ENCODE results near the gene NSMF. TPM values are rescaled to one million over a fixed set of nuclear protein-coding genes. Genes with fewer than 3 reads are reported as not detected.

Gene NSMF
- total and polyA plus RNA-seq, 2 of the 4 experiments (the other 2 are of a cell fraction): 7.7 to 40.9 TPM

DNA sequence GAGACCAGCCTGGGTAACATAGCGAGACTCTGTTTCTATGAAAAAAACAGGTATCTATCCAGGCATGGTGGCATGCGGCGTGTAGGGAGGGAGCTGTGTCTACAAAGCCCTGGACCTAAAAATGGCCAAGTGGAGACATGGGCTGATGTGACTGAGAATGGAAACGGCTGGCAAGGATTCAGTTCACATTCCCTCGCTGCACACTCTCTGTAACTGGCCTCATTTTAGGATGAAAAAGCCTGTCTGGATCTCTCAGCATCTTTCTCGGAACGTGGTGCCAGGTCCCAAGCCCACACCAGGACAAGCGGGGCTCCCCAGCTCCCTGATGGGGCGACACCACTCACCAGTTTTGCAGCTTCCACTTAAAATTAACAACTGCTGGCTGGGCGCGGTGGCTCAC lies 49.6 kb downstream of the NSMF start:
- ChIA-PET CTCF (no interaction called here), POLR2A (ENCODE audit: unreplicated experiment) (no interaction called here)
- intact Hi-C loops (cut with micrococcal nuclease) (no loop called here), in situ Hi-C loops (cut with MboI; ENCODE audit: low sequenced_read_pairs) (no loop called here), dilution Hi-C loops (cut with HindIII; ENCODE audit: low sequenced_read_pairs, unreplicated experiment) (no loop called here)
- no peak overlapping the region for H4K5ac ChIP-seq (ENCODE audit: low read depth, low read length)
- no peaks in the 10 kb centered on the region for H3K9me3 ChIP-seq (ENCODE audit: control insufficient read depth, insufficient read depth, low read length)
- TF ChIP-seq MAZ (IDR thresholded peaks at IDR 0.05; ENCODE audit: borderline replicate concordance, low read depth, low read length) (no peak), POLR2A (IDR thresholded peaks at IDR 0.05; ENCODE audit: low read depth, low read length) (no peak), SMC3 (IDR thresholded peaks at IDR 0.05; ENCODE audit: low read depth, low read length) (no peak), FOS (IDR thresholded peaks at IDR 0.05; ENCODE audit: low read depth, low read length) (no peak), NFE2L2 (IDR thresholded peaks at IDR 0.05; ENCODE audit: low read depth, low read length) (no peak), MAFK (IDR thresholded peaks at IDR 0.05; ENCODE audit: low read depth, low read length) (no peak), RFX5 (IDR thresholded peaks at IDR 0.05; ENCODE audit: low read depth, low read length) (no peak), RAD21 (IDR thresholded peaks at IDR 0.05; ENCODE audit: low read length) (no peak), CHD1 (IDR thresholded peaks at IDR 0.05; ENCODE audit: low read depth, low read length) (no peak), BHLHE40 (IDR thresholded peaks at IDR 0.05; ENCODE audit: low read depth, low read length) (no peak), MXI1 (IDR thresholded peaks at IDR 0.05; ENCODE audit: borderline replicate concordance, low read depth, low read length) (no peak)
- TF ChIP-seq, protein P1, sequence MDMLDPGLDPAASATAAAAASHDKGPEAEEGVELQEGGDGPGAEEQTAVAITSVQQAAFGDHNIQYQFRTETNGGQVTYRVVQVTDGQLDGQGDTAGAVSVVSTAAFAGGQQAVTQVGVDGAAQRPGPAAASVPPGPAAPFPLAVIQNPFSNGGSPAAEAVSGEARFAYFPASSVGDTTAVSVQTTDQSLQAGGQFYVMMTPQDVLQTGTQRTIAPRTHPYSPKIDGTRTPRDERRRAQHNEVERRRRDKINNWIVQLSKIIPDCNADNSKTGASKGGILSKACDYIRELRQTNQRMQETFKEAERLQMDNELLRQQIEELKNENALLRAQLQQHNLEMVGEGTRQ (IDR thresholded peaks at IDR 0.05; ENCODE audit: low read depth, low read length): no peak
- TF ChIP-seq, protein P2, sequence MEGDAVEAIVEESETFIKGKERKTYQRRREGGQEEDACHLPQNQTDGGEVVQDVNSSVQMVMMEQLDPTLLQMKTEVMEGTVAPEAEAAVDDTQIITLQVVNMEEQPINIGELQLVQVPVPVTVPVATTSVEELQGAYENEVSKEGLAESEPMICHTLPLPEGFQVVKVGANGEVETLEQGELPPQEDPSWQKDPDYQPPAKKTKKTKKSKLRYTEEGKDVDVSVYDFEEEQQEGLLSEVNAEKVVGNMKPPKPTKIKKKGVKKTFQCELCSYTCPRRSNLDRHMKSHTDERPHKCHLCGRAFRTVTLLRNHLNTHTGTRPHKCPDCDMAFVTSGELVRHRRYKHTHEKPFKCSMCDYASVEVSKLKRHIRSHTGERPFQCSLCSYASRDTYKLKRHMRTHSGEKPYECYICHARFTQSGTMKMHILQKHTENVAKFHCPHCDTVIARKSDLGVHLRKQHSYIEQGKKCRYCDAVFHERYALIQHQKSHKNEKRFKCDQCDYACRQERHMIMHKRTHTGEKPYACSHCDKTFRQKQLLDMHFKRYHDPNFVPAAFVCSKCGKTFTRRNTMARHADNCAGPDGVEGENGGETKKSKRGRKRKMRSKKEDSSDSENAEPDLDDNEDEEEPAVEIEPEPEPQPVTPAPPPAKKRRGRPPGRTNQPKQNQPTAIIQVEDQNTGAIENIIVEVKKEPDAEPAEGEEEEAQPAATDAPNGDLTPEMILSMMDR (conservative IDR thresholded peaks at IDR 0.05; ENCODE audit: low read depth, low read length): no peak
- TF ChIP-seq, protein P3, sequence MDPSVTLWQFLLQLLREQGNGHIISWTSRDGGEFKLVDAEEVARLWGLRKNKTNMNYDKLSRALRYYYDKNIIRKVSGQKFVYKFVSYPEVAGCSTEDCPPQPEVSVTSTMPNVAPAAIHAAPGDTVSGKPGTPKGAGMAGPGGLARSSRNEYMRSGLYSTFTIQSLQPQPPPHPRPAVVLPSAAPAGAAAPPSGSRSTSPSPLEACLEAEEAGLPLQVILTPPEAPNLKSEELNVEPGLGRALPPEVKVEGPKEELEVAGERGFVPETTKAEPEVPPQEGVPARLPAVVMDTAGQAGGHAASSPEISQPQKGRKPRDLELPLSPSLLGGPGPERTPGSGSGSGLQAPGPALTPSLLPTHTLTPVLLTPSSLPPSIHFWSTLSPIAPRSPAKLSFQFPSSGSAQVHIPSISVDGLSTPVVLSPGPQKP (IDR thresholded peaks at IDR 0.05; ENCODE audit: borderline replicate concordance, low read depth, low read length): no peak
- no peak overlapping the region for H3K56ac ChIP-seq (ENCODE audit: extremely low read depth, insufficient read depth, low read length)
- H3K27me3 ChIP-seq (ENCODE audit: control insufficient read depth, insufficient read depth, low read length): no peaks in the 10 kb centered on the region
- no peak overlapping the region for H3K23ac ChIP-seq (ENCODE audit: low read depth, low read length)
- H3K4ac ChIP-seq (ENCODE audit: low read depth, low read length): no peak overlapping the region
- H3K27ac ChIP-seq (ENCODE audit: insufficient read depth, low read length): no peak overlapping the region
- H2BK15ac ChIP-seq (ENCODE audit: low read depth, low read length): no peak overlapping the region
- no peak overlapping the region for H3K4me3 ChIP-seq (ENCODE audit: insufficient read depth, low read depth, low read length)
- no peak overlapping the region for H2BK120ac ChIP-seq (ENCODE audit: low read depth, low read length)
- H2BK5ac ChIP-seq (ENCODE audit: low read depth, low read length, poor library complexity, severe bottlenecking): no peak overlapping the region
- no peak overlapping the region for H3K9ac ChIP-seq (ENCODE audit: low read depth, low read length)
- H3K14ac ChIP-seq (replicated peaks; ENCODE audit: low read depth, low read length): no peak overlapping the region
- no peak overlapping the region for H3K18ac ChIP-seq (ENCODE audit: low read depth, low read length)
- H2AFZ ChIP-seq (replicated peaks; ENCODE audit: low read length, poor library complexity): no peak overlapping the region
- no peak overlapping the region for H4K8ac ChIP-seq (ENCODE audit: low read depth in 2 of 2, low read length in 2 of 2)
- H3K9me1 ChIP-seq (ENCODE audit: insufficient read depth, low read length): peaks cover 9% of the 10 kb centered on the region
- WGBS, 2 experiments (ENCODE audit: extremely low coverage in 2 of 2, insufficient read length in 1 of 2): 89% methylated on average over 7 of the region's 11 CpGs; no CpG with 5 or more reads in 1 of the 2 experiments
- H4K91ac ChIP-seq (ENCODE audit: insufficient read depth, low read depth, low read length): no peak overlapping the region
- H4K20me1 ChIP-seq (ENCODE audit: insufficient read depth, low read length): no peaks in the 10 kb centered on the region
- no peak for DNase-seq
- no TSS peak for BruUV-seq (replicated peaks)
- H3K79me1 ChIP-seq (ENCODE audit: low read depth in 1 of 2, low read length in 2 of 2): peaks cover 11 to 29% of the 10 kb centered on the region in 2 experiments
- H3K36me3 ChIP-seq (ENCODE audit: control insufficient read depth, insufficient read depth, low read length): no peaks in the 10 kb centered on the region
- no peak overlapping the region for H3K4me2 ChIP-seq (ENCODE audit: low read depth, low read length)
- no peak for ATAC-seq (ENCODE audit: low read depth)
- no peak overlapping the region for H2AK9ac ChIP-seq (replicated peaks; ENCODE audit: low read depth, low read length, poor library complexity)
- peaks cover 29% of the 10 kb centered on the region for H3K4me1 ChIP-seq (ENCODE audit: control insufficient read depth, insufficient read depth, low read length)
- H2AK5ac ChIP-seq (ENCODE audit: low read depth, low read length): no peak overlapping the region
- peak overlapping the region; percentile 16; the same call in 1 of the 2 replicates for H2BK20ac ChIP-seq (ENCODE audit: low read depth, low read length)

Measured in IMR-90 (cell line).